DND-41 (cell line): ENCODE data around the gene STAG3.

Source experiments
- EZH2 ChIP-seq: IDR thresholded peaks from 3 replicates; pipeline ENCODE4 v1.6.1; 2012; ENCODE audit warnings: borderline replicate concordance, low read depth, mild to moderate bottlenecking, moderate library complexity, low read length, inconsistent platforms; ENCODE audit not compliant: severe bottlenecking
- TF ChIP-seq, protein P1 (sequence below): IDR thresholded peaks from 2 replicates; pipeline ENCODE4 v1.5.1; 2012; ENCODE audit warnings: borderline replicate concordance, low read length, moderate library complexity, mild to moderate bottlenecking; ENCODE audit not compliant: poor library complexity, severe bottlenecking; ENCODE audit errors: extremely low read depth

DNA sequence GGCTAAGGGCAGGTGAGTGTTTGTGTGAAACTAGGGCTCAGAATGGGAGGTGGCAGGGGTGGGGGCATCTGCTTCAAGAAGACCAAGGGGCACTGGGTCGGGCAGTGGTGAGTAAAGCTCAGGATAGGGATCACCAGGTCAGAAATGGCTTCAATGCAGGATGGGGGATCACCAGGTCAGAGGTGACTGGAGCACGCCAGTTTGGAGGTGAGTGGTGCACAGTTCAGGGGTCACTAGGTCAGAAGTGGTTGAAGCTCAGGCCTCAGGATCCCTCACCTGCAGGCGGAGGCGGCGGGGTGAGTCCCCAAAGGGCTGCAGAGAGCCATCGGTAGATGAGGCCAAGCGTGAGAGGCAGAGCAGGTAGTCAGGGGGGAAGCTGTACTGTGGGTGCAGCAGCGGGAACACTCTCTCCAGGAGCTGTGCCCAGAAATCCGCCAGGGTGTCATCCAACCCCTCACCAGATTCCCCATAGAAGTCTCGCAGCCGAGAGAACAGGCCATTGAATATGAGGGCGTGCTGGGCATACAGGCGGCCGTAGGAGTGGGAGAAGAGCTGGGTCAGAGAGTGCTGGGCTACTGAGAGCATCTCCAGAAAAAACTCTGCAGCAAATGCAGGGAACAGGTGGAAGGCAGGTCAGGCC is 2.3 kb upstream of the STAG3 start:
- TF ChIP-seq, protein P1, sequence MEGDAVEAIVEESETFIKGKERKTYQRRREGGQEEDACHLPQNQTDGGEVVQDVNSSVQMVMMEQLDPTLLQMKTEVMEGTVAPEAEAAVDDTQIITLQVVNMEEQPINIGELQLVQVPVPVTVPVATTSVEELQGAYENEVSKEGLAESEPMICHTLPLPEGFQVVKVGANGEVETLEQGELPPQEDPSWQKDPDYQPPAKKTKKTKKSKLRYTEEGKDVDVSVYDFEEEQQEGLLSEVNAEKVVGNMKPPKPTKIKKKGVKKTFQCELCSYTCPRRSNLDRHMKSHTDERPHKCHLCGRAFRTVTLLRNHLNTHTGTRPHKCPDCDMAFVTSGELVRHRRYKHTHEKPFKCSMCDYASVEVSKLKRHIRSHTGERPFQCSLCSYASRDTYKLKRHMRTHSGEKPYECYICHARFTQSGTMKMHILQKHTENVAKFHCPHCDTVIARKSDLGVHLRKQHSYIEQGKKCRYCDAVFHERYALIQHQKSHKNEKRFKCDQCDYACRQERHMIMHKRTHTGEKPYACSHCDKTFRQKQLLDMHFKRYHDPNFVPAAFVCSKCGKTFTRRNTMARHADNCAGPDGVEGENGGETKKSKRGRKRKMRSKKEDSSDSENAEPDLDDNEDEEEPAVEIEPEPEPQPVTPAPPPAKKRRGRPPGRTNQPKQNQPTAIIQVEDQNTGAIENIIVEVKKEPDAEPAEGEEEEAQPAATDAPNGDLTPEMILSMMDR, result no peak
- no peak for TF ChIP-seq EZH2
